Lower leg skin (tissue), 4 donors: ENCODE results near the gene SPATA2L. TPM values are rescaled to one million over a fixed set of nuclear protein-coding genes. Genes with fewer than 3 reads are reported as not detected.
A peak's percentile ranks its signal among the peaks of the same experiment; 100 is the strongest.
"Not testable (repeated sequence)": the region's sequence is repeated elsewhere in the genome, so short reads cannot be mapped to it uniquely, and the experiment has no call there.

ENCODE experiments used
- DNase-seq, 2 donors: peaks; one replicate each; pipeline ENCODE4 v3.0.0-alpha.2; 2019; ENCODE audit warnings: low spot score in 2 of 2
- H3K4me3 ChIP-seq: fragments of 200-600 bp; sonication (generic); 2 replicates; pipeline ENCODE4 v1.5.1; 2017; ENCODE audit warnings: mild to moderate bottlenecking, low read depth; ENCODE audit not compliant: poor library complexity, severe bottlenecking
- POLR2A ChIP-seq, 2 donors: fragments of 450-650 bp; IDR thresholded peaks; one replicate each; pipeline ENCODE4 v1.6.1; 2016 to 2017; ENCODE audit warnings: antibody characterized with exemption in 2 of 2, mild to moderate bottlenecking in 1 of 2, moderate library complexity in 1 of 2
- WGBS, 2 donors: methylation state at CpG; one replicate each; pipeline ENCODE4 v1.1.5; 2018; 5-methylcytosine and 5-hydroxymethylcytosine counted together
- intact Hi-C: fragments of 100-400 bp; cut with DNase I; formaldehyde crosslinking; loops from one replicate; pipeline ENCODE4 v1.15.0; 2023; ENCODE audit warnings: low total_unique reads
- total RNA-seq, 4 donors: library from RNA; depleted of rRNA; stranded (reverse); fragments of >200 nt; gene quantifications; one replicate each; pipeline ENCODE4 v1.1.0, GENCODE V29; 2016
- TF ChIP-seq, protein P1 (sequence below), 3 donors: fragments of 450-650 bp; IDR thresholded peaks; one replicate each; pipeline ENCODE4 v1.5.1; 2016; ENCODE audit warnings: antibody characterized with exemption in 3 of 3, mild to moderate bottlenecking in 3 of 3, moderate library complexity in 2 of 3

SPATA2L gene
- total RNA-seq, 4 donors from 2014 or later = 18.3 to 34.6 (median 28.4) TPM

DNA sequence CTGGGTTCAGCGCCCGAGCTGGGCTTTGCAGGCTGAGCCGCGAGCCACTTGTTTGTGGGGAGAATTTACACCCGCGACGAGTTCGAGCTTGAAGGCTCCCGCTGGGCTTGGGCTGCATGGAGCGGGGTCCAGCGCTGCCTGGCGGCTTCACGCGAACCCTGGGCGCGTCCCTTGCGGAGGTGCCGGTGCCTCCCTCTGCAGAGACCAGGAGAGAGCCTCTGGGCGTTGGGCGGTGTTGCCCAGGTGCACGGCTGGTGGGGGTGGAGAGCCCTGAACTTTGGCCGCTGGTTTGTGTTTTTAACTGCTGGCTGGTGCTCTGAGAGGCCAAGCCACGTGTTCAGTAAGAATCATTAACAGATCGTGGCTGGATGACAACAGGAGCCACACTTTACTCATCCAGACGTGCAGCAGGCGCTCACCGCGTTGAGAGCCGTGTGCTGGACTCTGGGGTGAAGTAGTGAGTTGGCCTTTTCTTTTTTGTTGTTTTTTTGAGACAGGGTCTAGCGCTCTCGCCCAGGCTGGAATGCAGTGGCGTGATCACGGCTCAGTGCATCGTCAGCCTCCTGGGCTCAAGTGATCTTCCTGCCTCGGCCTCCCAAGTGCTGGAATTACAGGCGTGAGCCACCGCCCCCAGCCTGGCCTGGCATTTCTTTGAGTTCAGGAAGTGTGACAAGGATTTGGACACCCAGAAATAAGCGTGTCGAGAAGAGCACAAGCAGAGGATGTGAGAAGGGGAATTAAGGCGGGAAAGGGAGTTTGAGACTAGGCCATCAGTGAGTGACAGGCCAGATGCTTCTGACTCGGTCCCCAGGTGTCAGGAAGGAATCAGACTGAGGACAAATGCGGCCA lies 14.2 kb downstream of the SPATA2L start:
- no peak for DNase-seq
- WGBS, 2 donors = 7 to 17% methylated on average over 28 to 38 of the region's 42 CpGs
- intact Hi-C loops = no loop called here
- no peak for TF ChIP-seq POLR2A (IDR thresholded peaks at IDR 0.05)
- TF ChIP-seq, protein P1, sequence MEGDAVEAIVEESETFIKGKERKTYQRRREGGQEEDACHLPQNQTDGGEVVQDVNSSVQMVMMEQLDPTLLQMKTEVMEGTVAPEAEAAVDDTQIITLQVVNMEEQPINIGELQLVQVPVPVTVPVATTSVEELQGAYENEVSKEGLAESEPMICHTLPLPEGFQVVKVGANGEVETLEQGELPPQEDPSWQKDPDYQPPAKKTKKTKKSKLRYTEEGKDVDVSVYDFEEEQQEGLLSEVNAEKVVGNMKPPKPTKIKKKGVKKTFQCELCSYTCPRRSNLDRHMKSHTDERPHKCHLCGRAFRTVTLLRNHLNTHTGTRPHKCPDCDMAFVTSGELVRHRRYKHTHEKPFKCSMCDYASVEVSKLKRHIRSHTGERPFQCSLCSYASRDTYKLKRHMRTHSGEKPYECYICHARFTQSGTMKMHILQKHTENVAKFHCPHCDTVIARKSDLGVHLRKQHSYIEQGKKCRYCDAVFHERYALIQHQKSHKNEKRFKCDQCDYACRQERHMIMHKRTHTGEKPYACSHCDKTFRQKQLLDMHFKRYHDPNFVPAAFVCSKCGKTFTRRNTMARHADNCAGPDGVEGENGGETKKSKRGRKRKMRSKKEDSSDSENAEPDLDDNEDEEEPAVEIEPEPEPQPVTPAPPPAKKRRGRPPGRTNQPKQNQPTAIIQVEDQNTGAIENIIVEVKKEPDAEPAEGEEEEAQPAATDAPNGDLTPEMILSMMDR (IDR thresholded peaks at IDR 0.05) = no peak
- H3K4me3 ChIP-seq = peak overlapping the region; percentile 71

DNA sequence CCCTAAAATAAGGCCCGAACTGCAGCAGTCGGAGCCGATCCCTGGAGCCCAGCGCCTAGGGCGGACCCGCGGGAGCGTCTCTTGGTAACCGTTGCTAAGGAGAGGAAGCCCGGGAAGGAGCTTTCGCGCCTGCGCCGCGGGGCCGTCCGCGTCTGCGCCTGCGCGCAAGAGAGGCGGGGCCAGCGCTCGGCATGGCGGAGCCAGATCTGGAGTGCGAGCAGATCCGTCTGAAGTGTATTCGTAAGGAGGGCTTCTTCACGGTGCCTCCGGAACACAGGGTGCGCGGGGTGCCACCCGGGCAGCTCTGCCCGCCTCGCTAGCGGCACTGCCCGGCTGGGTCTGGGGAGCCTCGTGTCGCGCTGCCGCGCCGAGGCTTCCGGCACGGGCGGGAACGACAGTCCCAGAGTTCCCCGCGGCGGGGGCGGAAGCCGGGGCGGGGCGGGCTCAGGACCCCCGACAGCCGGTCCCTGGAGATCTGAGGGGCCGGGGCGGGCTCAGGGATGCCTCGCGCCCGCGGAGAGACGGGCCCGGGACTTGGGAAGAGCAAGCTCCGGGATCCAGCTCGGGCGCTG lies 14.9 kb downstream of the SPATA2L start, which contains the start of gene CDK10:
TSS of gene CDK10 (plus strand) at position 170 of the 572 bp plus-strand sequence. CDS start at position 192, 22 bp downstream.
- 0 to 2% methylated on average over 18 to 47 of the region's 67 CpGs for WGBS, 2 donors
- DNase-seq = peak; percentile 86 to 96
- H3K4me3 ChIP-seq = peak within 1 kb of the TSS; percentile 71
- intact Hi-C loops = no loop called here
- TF ChIP-seq, protein P1 (IDR thresholded peaks at IDR 0.05) = no peak
- no peak for TF ChIP-seq POLR2A (IDR thresholded peaks at IDR 0.05)

DNA sequence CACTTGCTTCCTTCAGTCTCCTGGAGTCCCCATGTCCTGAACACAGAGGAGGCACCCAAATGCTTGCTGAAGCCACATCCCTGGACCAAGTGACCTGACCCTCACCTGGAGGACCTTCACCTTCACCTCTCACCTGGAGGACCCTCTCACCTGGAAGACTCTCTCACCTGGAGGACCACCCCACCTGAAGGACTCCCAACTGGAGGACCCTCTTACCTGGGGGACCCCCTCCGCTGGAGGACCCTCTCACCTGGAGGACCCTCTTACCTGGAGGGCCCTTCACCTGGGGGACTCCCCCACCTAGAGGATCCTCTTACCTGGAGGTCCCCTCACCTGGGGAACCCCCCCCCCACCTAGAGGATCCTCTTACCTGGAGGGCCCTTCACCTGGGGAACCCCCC lies 15.6 kb downstream of the SPATA2L start:
- intact Hi-C loops = no loop called here
- WGBS, 2 donors = 79 to 94% methylated on average over 1 of the region's 1 CpG
- no peak overlapping the region for H3K4me3 ChIP-seq
- TF ChIP-seq POLR2A (IDR thresholded peaks at IDR 0.05) = no peak
- TF ChIP-seq, protein P1 (IDR thresholded peaks at IDR 0.05) = no peak
- no peak for DNase-seq

DNA sequence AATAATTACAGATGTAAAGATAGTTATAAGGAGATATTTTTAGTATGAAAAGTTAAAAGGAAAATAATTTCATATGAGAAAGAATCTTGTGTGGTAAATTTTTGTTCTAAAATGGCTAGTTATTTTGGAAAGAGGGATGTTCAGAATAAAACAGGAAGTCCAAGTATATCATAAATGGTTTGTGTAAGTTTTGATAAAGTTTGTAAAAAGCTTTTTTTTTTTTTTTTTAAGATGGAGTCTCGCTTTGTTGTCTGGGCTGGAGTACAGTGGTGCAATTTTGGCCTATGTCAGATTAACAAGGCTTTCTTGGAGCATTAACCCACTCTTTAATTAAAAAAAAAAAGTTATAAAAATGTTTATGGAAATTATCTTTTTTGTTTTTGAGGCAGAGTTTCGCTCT lies 23.2 kb downstream of the SPATA2L start:
- TF ChIP-seq, protein P1 (IDR thresholded peaks at IDR 0.05) = no peak
- no peak for TF ChIP-seq POLR2A (IDR thresholded peaks at IDR 0.05)
- intact Hi-C loops = no loop called here
- WGBS, 2 donors = 96 to 99% methylated on average over 2 of the region's 2 CpGs
- DNase-seq = no peak
- H3K4me3 ChIP-seq = no peak overlapping the region

DNA sequence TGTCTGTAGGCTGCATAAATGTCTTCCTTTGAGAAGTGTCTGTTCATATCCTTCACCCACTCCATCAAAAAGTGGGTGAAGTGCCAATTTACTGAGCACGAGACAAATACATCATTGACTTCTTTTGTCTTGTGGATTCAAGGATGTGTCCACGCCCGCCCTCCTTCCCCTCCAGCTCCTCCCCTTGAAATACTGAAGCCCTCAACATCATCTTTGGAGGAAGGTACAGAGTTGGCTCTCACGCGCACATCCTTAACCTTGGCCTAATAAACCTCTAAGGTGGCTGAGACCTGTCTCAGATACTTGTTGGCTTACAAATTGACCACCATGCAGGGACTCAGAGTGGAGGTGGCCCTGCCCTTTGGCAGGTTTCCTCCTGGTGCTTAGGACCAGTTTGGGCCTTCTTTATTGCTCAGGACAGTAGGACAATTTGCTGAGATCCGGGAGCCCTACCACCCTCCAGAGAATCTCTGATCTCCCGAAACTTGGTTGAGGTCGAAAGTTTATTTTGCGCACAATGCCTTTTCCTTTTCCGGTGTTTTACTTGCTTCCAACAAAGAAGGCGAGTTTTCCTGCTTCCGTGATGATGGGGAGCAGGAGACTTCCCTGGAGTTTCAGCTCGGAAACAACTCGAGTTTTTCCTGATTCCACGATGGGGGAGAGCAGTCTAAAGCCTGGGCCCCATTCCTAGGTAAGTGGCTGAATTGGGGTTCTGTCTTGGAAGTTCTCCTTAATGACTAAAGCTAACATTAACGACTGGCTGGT lies 29.1 kb downstream of the SPATA2L start:
- DNase-seq = no peak
- TF ChIP-seq, protein P1 (IDR thresholded peaks at IDR 0.05) = no peak
- TF ChIP-seq POLR2A (IDR thresholded peaks at IDR 0.05) = no peak
- intact Hi-C loops = no loop called here
- H3K4me3 ChIP-seq = no peak overlapping the region
- WGBS, 2 donors = 87 to 88% methylated on average over 16 of the region's 16 CpGs

DNA sequence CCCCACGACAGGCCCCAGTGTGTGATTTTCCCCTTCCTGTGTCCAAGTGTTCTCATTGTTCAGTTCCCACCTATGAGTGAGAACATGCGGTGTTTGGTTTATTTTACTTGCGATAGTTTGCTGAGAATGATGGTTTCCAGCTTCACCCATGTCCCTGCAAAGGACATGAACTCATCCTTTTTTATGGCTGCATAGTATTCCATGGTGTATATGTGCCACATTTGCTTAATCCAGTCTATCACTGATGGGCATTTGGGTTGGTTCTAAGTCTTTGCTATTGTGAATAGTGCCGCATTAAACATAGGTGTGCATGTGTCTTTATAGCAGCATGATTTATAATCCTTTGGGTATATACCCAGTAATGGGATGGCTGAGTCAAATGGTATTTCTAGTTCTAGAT lies 29.9 kb downstream of the SPATA2L start:
- DNase-seq, intact Hi-C loops, H3K4me3 ChIP-seq: not testable (repeated sequence)
- WGBS, 2 donors = 95 to 97% methylated on average over 4 of the region's 4 CpGs
